Suppressor macrophage (primary cell): ENCODE results near the gene CBFA2T3.
"Not testable (repeated sequence)": the region's sequence is repeated elsewhere in the genome, so short reads cannot be mapped to it uniquely, and the experiment has no call there.

ENCODE experiments used
- DNase-seq, 4 experiments: peaks; one replicate each; pipeline ENCODE4 v3.0.0-alpha.2; 2020 to 2022
- total RNA-seq, 17 experiments: gene quantifications; one replicate each; lab custom pipeline; 2026; ENCODE audit warnings: mixed read lengths in 6 of 17, inconsistent platforms in 3 of 17; lab: John Stamatoyannopoulos, UW

The CBFA2T3 gene
- 0.14 to 8.1 (median 1.3) reads per million in 17 experiments for total RNA-seq

GRCh38 chr16:88977018-88977811, at the start of gene CBFA2T3:
Gene CBFA2T3, minus strand, starts transcription at chr16:88977207. Its CDS starts 400 bp downstream, at chr16:88976807.
- peak; percentile 89 to 94 (median 93) for DNase-seq

GRCh38 chr16:89026121-89026612, 49.2 kb upstream of the CBFA2T3 start:
- no peak for DNase-seq

- no peak for DNase-seq
Observed at GRCh38 chr16:89025636-89026035, 48.6 kb upstream of the CBFA2T3 start.

- DNase-seq = no peak
Observed at GRCh38 chr16:89024546-89025060, 47.6 kb upstream of the CBFA2T3 start.

GRCh38 chr16:89023621-89024511, 46.9 kb upstream of the CBFA2T3 start:
- DNase-seq = no peak

- DNase-seq = no peak
Observed at GRCh38 chr16:89023151-89023551, 46.1 kb upstream of the CBFA2T3 start.

- DNase-seq = no peak
Observed at GRCh38 chr16:89022051-89022836, 45.2 kb upstream of the CBFA2T3 start.

- no peak for DNase-seq
Observed at GRCh38 chr16:89020925-89021595, 44.1 kb upstream of the CBFA2T3 start.

- DNase-seq = no peak
Observed at GRCh38 chr16:89020068-89020924, 43.3 kb upstream of the CBFA2T3 start.

GRCh38 chr16:89019511-89019910, 42.5 kb upstream of the CBFA2T3 start:
- no peak for DNase-seq

- DNase-seq = no peak
Observed at GRCh38 chr16:89018282-89019158, 41.5 kb upstream of the CBFA2T3 start.

- no peak for DNase-seq
Observed at GRCh38 chr16:89017543-89018281, 40.7 kb upstream of the CBFA2T3 start.

- DNase-seq = not testable (repeated sequence)
Observed at GRCh38 chr16:89016561-89016960, 39.6 kb upstream of the CBFA2T3 start.

GRCh38 chr16:89015271-89015859, 38.4 kb upstream of the CBFA2T3 start:
- no peak for DNase-seq

- no peak for DNase-seq
Observed at GRCh38 chr16:89014403-89015230, 37.6 kb upstream of the CBFA2T3 start.

- no peak for DNase-seq
Observed at GRCh38 chr16:89013692-89014402, 36.8 kb upstream of the CBFA2T3 start.

GRCh38 chr16:89013111-89013510, 36.1 kb upstream of the CBFA2T3 start:
- DNase-seq = no peak
